NT2/D1 (cell line): ENCODE data around the gene RPA1.

Experiments
- SUZ12 ChIP-seq: IDR thresholded peaks from 2 replicates; pipeline ENCODE4 v1.6.1; 2011; ENCODE audit not compliant: insufficient read length, insufficient read depth; ENCODE audit errors: extremely low read depth
- YY1 ChIP-seq: IDR thresholded peaks from 2 replicates; pipeline ENCODE4 v1.6.1; 2011; ENCODE audit not compliant: insufficient read length, insufficient read depth
- ZNF274 ChIP-seq: IDR thresholded peaks from 2 replicates; pipeline ENCODE4 v1.6.1; 2011; ENCODE audit warnings: mild to moderate bottlenecking, low read depth, low read length

DNA sequence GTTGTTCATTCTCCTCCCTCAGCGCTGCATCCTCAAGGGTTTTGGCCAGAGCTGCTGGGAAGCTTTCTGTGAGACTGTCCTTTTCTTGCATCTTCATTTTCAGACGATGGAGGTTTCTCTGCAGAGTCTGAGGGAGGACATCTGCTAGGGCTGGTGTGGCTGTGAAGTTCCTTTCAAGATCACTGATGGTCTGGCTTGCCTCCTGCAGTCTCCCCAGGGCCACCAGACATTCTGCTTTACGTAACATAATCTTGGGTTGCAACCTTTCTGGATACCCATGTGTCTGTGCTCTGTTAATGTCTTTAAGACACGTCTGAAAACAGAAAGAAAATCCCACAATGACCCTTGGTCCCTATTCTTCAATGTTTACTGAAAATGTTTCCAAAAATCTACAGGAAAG is 29.1 kb upstream of the RPA1 start:
- TF ChIP-seq YY1 (no peak), ZNF274 (no peak), SUZ12 (no peak)
